GM12873 (cell line): ENCODE data around the gene PLEK2.

Experiments used
- TF ChIP-seq, protein P1 (sequence below): IDR thresholded peaks from 2 replicates; pipeline ENCODE4 v1.5.1; 2012; ENCODE audit warnings: low read depth, mild to moderate bottlenecking, moderate library complexity, low read length, control low read depth; ENCODE audit not compliant: insufficient read depth; ENCODE audit errors: missing control alignments

Gene PLEK2

GRCh38 chr14:67345583-67345982 lies 66.4 kb downstream of the PLEK2 start:
- TF ChIP-seq, protein P1, sequence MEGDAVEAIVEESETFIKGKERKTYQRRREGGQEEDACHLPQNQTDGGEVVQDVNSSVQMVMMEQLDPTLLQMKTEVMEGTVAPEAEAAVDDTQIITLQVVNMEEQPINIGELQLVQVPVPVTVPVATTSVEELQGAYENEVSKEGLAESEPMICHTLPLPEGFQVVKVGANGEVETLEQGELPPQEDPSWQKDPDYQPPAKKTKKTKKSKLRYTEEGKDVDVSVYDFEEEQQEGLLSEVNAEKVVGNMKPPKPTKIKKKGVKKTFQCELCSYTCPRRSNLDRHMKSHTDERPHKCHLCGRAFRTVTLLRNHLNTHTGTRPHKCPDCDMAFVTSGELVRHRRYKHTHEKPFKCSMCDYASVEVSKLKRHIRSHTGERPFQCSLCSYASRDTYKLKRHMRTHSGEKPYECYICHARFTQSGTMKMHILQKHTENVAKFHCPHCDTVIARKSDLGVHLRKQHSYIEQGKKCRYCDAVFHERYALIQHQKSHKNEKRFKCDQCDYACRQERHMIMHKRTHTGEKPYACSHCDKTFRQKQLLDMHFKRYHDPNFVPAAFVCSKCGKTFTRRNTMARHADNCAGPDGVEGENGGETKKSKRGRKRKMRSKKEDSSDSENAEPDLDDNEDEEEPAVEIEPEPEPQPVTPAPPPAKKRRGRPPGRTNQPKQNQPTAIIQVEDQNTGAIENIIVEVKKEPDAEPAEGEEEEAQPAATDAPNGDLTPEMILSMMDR: no peak

- TF ChIP-seq, protein P1: no peak
Measured at GRCh38 chr14:67343601-67344230, 68.2 kb downstream of the PLEK2 start.
